SK-N-SH (cell line): ENCODE data around the gene PARVG.

ENCODE experiments used
- ELF1 ChIP-seq: IDR thresholded peaks from 2 replicates; pipeline ENCODE4 v1.4.0; 2012
- EP300 ChIP-seq, 2 experiments: IDR thresholded peaks; 2 replicates each; pipeline versions ENCODE4 v1.4.0 to v1.6.1; 2012; ENCODE audit warnings: borderline replicate concordance in 1 of 2, low read depth in 1 of 2, low read length in 1 of 2
- EZH2phosphoT487 ChIP-seq: fragments of 200-600 bp; sonication (generic); IDR thresholded peaks from 2 replicates; pipeline ENCODE4 v1.6.1; 2017; ENCODE audit warnings: low read depth, mixed run types, mild to moderate bottlenecking, antibody characterized with exemption, moderate library complexity, borderline replicate concordance
- FOSL2 ChIP-seq: IDR thresholded peaks from 2 replicates; pipeline ENCODE4 v1.4.0; 2012; ENCODE audit warnings: low read depth, mild to moderate bottlenecking, moderate library complexity, borderline replicate concordance
- RFX5 ChIP-seq: IDR thresholded peaks from 2 replicates; pipeline ENCODE4 v1.6.1; 2012; ENCODE audit warnings: mild to moderate bottlenecking, improper control_type of control experiment, low read length
- SIN3A ChIP-seq: IDR thresholded peaks from 2 replicates; pipeline ENCODE4 v1.6.1; 2012; ENCODE audit warnings: low read depth, mild to moderate bottlenecking, low read length, moderate library complexity, borderline replicate concordance
- SMC3 ChIP-seq: IDR thresholded peaks from 2 replicates; pipeline ENCODE4 v1.6.1; 2012; ENCODE audit warnings: low read depth, low read length, improper control_type of control experiment
- TAF1 ChIP-seq: IDR thresholded peaks from 2 replicates; pipeline ENCODE4 v1.6.1; 2012; ENCODE audit warnings: low read depth, mild to moderate bottlenecking, low read length, moderate library complexity, borderline replicate concordance
- TF ChIP-seq, protein P1 (sequence below): fragments of 200-600 bp; sonication (generic); IDR thresholded peaks from 2 replicates; pipeline ENCODE4 v1.6.1; 2017; ENCODE audit warnings: antibody characterized with exemption, mild to moderate bottlenecking, moderate library complexity
- TF ChIP-seq, protein P2 (sequence below): IDR thresholded peaks from 2 replicates; pipeline ENCODE4 v1.4.0; 2012; ENCODE audit warnings: low read depth

DNA sequence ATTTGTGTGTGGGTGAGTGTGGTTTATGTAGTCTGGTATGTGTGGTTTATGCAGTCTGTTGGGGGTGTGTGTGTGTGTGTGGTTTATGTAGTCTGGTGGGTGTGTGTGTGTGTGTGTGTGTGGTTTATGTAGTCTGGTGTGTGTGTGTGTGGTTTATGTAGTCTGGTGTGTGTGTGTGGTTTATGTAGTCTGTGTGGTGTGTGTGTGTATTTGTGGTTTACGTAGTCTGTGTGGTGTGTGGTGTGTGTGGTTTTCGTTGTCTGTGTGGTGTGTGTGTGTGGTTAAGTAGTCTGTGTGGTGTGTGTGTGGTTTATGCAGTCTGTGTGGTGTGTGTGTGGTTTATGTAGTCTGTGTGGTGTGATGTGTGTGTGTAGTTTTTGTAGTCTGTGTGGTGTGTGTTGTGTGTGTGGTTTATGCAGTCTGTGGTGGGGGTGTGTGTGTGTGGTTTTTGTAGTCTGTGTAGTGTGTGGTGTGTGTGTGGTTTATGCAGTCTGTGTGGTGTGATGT is 26.2 kb upstream of the PARVG start:
- TF ChIP-seq RFX5 (no peak), EZH2phosphoT487 (no peak), FOSL2 (no peak), EP300 (IDR thresholded peaks at IDR 0.05; ENCODE audit: borderline replicate concordance in 1 of 2, low read depth in 1 of 2, low read length in 1 of 2) (no peak), ELF1 (no peak), SMC3 (no peak), TAF1 (no peak), SIN3A (no peak)
- TF ChIP-seq, protein P1, sequence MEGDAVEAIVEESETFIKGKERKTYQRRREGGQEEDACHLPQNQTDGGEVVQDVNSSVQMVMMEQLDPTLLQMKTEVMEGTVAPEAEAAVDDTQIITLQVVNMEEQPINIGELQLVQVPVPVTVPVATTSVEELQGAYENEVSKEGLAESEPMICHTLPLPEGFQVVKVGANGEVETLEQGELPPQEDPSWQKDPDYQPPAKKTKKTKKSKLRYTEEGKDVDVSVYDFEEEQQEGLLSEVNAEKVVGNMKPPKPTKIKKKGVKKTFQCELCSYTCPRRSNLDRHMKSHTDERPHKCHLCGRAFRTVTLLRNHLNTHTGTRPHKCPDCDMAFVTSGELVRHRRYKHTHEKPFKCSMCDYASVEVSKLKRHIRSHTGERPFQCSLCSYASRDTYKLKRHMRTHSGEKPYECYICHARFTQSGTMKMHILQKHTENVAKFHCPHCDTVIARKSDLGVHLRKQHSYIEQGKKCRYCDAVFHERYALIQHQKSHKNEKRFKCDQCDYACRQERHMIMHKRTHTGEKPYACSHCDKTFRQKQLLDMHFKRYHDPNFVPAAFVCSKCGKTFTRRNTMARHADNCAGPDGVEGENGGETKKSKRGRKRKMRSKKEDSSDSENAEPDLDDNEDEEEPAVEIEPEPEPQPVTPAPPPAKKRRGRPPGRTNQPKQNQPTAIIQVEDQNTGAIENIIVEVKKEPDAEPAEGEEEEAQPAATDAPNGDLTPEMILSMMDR = no peak
- TF ChIP-seq, protein P2, sequence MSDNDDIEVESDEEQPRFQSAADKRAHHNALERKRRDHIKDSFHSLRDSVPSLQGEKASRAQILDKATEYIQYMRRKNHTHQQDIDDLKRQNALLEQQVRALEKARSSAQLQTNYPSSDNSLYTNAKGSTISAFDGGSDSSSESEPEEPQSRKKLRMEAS = no peak
